Raji (cell line): ENCODE data around the gene UTS2B.

Experiments used
- POLR2A ChIP-seq: IDR thresholded peaks from 2 replicates; pipeline ENCODE4 v1.6.1; 2011; ENCODE audit warnings: low read depth, low read length, control low read depth; ENCODE audit not compliant: insufficient read depth

Gene UTS2B

DNA sequence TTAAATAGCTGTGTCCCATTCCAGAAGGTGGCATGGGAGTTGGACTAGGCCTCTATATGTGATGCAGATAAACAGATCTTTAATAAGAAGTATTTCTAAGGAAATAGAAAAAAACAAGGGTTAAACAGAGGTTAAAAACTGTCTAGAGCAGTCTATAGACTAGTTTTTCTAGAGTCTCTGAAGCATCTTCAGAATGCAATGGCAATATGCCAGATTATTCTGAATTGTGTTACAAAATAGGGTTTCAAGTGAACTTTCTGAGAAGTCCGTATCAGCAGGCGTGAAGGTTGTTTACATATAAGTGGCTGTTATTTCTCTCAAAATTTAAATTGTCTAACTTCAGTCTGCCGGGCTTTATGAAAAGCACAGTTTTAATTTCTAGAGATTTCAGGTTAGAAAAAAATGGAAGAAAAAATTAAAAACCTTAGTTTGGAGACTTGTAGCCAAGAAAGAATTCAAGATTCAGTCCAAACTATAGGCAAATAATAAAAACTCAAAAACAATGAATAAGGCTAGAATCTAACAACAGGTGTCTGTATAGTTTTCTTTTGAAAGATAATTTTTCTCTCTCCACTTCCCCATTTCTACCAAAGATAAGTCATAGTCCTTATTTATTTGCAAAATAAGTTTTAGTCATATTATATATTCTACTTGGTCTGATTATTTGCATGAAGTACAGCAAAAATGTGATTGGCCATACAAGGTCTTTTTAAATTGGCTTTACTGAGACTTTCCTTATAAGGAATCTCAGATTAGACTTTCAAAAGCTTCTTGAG, 76.0 kb downstream of the UTS2B start:
- no peak for TF ChIP-seq POLR2A

DNA sequence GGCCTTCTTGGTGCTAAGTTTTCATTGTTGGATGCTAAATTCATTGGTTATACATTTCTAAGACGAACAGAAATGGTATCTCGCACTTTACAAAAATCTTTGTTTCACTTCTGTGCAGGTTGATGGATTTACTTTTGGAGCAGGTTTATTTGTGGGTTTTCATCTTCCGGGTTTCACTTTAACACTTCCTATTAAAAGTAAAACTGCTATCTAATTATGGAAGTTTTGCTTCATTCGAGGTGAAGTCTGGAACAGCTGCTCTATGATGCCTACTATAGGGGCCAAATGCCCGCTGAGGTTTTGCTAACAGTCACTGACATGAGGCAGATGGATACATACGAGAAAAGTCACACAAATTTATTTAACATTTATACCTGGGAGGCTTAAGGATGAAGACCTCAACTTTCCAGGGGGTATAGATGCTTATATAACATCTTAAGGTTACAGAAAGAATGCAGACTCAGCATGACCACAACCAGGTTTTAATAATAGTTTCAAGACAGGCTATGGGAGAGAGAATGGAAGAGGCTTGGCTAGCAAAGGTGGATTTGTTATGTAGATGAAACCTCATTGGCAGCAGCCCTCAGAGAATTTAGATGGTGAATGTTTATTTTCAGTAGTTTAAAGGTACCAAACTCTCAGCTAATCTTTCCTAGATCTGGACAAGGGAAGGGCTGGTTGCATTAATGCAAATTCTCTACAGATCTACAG, 77.1 kb downstream of the UTS2B start:
- no peak for TF ChIP-seq POLR2A

DNA sequence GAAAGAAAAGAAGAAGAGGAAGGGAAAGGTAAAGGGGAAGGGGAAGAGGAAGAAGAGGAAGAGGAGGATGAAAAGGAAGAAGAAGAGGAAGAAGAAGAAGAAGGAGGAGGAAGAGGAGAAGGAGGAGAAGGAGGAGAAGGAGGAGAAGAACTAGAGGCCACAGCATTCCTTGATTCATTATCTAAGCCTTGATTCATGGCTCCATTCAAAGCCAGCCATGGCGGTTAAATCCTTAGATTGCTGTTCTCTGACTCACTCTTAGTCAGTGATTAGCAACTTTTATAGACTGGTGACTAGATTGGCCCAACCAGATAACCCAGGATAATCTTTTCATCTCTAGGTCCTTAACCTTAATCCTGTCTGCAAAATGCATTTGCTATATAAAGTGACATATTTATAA, 83.7 kb downstream of the UTS2B start:
- TF ChIP-seq POLR2A: no peak

DNA sequence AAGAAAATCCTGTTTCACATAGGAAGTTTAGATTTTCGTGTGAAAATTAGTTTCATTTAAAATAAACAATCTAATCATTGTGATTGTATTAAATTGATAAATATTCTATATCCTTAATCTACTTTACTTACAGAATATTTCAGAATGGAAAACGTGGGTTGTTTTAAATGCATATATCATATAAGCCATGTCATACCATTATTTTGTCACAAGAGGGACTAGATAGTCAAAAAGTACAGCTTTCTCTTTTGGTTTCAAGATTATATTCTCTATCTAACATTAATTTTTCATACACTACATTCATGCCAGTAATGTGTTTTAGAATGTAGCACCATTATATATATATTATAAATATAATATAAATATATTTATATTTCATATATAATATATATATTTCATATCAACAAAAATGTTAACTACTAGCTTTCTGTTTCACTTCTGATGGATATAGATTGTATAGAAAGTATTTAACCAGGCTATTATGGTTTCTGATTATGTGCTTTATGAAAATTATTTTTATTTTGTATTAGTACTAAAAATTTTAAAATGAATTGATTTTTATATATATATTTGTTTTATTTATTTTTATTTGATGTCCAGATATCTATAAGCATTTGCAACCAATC, 86.0 kb downstream of the UTS2B start:
- TF ChIP-seq POLR2A: no peak

- no peak for TF ChIP-seq POLR2A
These were observed 89.8 kb downstream of the UTS2B start for GRCh38 chr3:191240486-191240885.

- TF ChIP-seq POLR2A: no peak
These were observed 90.8 kb downstream of the UTS2B start for GRCh38 chr3:191239407-191240031.

GRCh38 chr3:191238321-191238817, 92.0 kb downstream of the UTS2B start:
- no peak for TF ChIP-seq POLR2A

DNA sequence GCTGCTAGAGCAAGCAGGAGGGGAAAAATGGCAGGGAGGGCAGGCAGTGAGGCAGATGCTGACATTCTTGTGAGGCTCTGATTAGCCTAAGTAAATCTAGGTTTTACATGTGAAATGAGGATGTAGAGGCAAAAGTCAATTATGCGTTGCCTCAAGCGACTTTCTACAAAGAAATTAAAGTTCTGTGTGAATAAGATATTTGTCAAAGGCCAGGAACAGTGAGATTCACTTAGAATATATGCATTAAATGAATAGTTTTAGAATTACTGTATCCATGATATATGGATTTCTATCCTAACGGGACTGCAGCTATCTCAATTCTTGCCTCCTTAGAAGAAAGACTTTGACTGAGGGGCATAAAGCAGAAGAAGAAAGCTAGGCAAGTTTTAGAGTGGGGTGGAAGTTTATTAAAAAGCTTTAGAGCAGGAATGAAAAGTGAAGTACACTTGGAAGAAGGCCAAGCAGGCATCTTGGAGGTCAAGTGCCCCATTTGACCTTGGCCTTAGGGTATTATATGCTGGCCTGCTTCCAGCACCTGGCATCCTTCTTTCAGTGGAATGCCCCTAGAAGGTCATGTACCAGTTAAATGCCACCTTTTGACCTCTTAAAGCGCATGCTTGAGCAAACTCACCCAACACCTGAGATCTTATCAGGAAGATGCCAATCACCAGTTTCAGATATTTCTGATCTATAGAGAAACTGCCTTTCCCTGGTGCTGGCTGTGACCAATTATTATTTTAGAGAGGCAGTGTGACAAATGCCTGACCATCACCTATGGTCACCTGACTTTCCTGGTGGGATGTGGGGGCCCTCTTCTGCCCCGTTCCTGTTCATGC, 93.1 kb downstream of the UTS2B start:
- no peak for TF ChIP-seq POLR2A

DNA sequence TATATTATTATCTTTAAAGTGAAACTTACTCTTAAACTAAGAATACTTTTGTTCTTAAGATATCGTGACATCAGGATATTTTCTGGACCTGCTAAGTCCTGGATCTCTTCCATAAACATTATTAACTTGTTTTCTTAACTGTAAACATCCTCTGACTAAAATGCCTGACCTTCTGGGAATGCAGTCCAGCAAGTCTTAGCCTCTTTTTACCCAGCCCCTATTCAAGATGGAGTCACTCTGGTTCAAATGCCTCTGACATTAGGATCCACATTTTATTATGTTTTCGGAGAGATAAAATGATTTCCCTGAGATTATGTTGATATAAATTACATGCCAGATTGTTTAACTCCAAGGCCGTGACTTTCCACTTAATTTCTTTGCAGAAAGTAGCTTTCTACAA, 93.7 kb downstream of the UTS2B start:
- TF ChIP-seq POLR2A: no peak

DNA sequence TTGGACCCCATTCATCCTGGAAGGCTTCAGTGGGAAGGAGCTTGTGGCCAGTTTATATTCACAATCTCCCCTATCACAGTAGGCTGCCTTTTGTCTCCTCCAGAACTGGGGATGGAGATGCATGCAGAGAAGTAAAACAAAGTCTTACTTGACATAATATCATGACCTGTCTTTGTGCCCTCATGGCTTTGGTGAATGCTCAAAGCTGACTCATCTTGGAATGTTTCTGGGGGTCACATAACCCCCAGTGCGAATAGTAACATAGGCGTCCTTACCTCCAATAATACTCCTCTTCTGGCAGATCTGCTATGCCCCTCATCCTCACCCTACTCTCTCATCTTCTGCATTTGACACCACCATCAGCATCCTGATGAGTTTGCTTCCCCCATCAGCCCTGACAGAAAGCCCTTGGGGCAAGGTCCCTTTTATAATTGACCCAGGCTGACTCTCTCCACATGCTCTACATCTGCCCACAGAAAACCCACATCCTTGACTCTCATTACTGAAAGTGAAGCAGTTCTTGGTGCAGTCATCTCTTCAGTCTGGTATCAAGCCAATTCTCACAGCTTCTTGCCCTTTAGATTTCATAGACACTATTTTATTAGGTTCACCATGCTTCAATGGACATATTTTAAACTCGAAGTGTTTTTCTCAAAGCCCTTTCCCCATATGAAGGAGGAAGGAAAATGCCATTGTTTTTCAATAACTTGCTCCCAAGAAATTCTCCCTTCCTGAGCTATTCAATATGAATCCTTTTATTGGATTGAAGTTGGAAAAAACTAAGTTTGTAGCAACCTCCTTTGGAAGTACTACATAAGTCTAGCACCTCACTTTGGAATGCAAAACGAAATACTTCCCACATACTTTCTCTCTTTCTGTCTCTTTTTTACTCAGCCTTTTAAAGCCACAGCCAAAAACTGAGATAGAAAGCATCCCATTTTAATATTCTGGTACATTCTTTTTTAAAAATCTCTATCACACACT, 94.7 kb downstream of the UTS2B start:
- TF ChIP-seq POLR2A: no peak

DNA sequence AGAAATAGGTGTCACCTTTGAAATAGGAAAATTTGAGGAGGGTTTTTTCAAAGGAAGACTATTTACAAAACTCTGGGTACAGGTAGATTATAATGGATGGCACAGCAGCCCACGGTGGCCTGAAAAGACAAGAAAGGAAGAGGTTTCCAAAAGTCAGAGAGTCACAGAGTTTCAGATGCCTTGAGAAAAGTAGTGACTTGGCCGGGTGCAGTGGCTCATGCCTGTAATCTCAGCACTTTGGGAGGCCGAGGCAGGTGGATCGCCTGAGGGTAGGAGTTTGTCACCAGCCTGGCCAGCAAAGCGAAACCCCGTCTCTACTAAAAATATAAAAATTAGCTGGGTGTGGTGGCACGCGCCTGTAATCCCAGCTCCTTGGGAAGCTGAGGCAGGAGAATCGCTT, 96.1 kb downstream of the UTS2B start:
- TF ChIP-seq POLR2A: no peak

DNA sequence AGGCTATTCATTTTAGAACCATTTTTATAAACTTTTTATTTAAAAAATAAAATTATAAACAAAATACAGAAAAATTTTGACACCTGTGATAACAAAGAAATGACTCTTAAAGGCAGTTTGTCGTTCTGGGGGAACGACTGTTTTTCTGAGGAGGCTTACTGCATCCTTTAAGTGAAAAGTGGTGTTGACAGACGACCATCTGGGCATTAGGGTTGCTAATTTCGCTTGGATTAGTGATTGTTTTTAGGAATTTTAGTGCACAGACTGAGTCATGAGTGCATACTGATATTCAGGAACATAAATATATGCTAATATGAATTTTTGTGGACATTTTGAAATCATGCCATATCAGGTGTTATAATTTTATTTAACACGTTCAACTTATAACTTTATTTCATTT, 102.8 kb downstream of the UTS2B start:
- TF ChIP-seq POLR2A: no peak

GRCh38 chr3:191221638-191222037, 108.7 kb downstream of the UTS2B start:
- no peak for TF ChIP-seq POLR2A

DNA sequence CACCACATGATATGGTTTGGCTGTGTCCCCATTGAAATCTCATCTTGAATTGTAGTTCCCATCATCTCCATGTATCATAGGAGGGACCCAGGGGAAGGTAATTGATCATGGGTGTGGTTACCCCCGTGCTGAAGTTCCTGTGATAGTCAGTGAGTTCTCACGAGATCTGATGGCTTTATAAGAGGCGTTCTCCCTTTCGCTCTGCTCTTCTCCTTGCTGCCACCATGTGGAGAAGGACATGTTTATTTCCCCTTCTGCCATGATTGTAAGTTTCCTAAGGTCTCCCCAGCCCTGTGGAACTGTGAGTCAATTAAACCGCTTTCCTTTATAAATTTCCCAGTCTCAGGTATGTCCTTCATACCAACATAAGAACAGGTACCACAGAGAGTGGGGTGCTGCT, 109.4 kb downstream of the UTS2B start:
- no peak for TF ChIP-seq POLR2A

DNA sequence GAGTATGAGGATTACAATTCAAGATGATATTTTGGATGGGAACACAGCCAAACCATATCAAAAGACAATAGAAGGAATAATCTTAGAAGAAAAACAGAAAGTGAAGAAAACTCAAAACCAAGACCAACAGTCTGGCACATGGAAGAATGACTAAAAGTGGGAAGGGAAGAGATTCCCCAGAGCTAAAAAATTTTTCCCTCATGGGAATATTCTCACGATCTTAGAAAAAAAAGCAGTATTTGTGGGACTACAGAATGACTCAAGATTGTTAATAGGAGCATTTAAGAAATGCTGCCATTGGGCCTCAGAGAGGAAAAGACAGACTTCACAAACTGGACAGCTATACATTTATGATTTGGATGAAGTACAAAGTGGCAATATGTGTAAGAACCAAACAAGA, 113.0 kb downstream of the UTS2B start:
- no peak for TF ChIP-seq POLR2A
